A673 (cell line): ENCODE data around the gene CRISPLD2.

Experiments used
- CTCF ChIP-seq: fragments of 300-800, 200-600 bp; sonication (generic); conservative IDR thresholded peaks from 2 replicates; pipeline ENCODE4 v1.5.1; 2017; ENCODE audit warnings: low read depth, mild to moderate bottlenecking, antibody characterized with exemption, low read length, moderate library complexity, mixed read lengths
- EZH2 ChIP-seq: fragments of 200-600 bp; sonication (generic); IDR thresholded peaks from 2 replicates; pipeline ENCODE4 v1.6.1; 2017; ENCODE audit warnings: borderline replicate concordance, low read depth, mild to moderate bottlenecking, mixed read lengths, antibody characterized with exemption, low read length; ENCODE audit not compliant: poor library complexity, severe bottlenecking

GRCh38 chr16:84941921-84942320, 122.1 kb downstream of the CRISPLD2 start:
- no peak for TF ChIP-seq CTCF
- TF ChIP-seq EZH2, result no peak
